ENCODE results near the gene FARP1.
"Not testable (repeated sequence)": the region's sequence is repeated elsewhere in the genome, so short reads cannot be mapped to it uniquely, and the experiment has no call there.

Gene FARP1

DNA sequence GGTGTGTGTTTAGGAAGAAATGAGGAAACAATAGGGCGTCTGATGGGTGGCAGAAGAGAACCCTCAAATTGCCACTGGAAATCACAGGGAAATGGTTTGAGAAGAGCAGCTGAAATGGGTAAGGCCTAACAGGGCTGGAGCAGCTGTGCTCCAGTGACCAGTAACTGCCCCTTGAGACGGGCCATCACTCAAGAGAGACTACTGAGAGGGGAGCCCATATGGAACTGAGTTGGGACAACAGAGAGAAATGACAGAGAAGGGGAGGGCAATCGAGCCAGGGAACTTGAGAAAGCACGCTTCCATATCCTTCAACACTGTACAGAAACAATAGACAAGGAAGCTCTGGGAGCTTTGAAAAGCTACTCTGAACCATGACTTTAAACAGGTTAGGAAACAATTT, 209.3 kb downstream of the FARP1 start:
- no peak for DNase-seq (ENCODE audit: extremely low read depth in 1 of 2, low read depth in 1 of 2)

DNA sequence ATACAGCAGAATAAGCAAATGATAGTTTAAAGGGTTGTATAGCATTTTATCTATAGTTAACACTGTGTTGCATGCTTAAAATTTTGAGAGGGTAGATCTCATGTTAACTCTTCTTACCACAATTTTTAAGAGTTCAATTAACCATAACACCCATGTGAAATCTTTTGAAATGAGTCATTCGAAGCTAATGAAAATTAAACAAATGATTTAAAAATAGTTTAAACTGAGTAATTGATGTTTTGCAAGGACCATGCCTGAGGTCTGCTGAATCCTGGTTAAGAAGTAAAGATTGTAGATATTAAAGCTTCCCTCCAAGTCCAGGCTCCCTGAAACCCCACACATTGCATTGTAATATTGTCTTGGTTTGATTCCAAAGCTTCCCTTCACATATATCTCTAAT, 210.9 kb downstream of the FARP1 start:
- no peak for DNase-seq (ENCODE audit: extremely low read depth in 1 of 2, low read depth in 1 of 2)

DNA sequence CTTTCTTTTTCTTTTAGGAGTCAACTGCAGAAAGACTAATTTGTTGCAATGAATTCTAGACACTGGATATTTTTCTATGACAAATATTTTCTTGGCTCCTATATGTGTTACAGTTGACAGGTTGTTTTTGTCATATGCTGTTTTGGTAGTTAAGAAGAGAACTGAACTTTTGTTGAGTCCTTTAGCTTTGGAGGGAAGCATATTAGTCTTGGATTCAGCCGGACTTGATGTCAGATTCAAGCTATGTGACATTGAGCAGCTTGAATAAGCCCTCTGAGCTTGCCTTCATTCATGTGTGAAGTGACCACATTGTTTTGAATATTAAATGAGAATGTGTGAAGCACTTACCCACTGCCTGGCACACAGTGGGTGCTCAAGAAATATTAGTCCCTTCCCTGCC, 216.0 kb downstream of the FARP1 start:
- no peak for DNase-seq (ENCODE audit: extremely low read depth in 1 of 2, low read depth in 1 of 2)

DNA sequence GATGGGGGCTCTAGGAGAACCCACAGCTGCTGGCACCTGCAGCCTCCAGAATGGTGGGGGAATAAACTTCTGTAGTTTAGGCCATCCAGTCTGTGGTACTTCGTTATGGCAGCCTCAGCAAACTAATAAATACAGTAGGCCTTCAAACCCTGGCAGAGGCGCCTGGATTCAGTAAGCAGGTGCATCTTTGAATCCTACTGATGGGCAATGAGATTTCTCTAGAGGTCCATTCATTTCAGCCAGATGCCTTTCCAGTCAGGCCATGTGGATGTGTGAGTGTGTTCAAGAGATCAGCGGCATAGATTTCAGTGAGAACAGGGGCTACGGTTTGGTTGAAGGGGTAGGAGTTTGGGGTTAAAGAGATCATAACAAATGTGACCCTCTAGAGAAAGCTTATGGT, 217.7 kb downstream of the FARP1 start:
- DNase-seq (ENCODE audit: extremely low read depth in 1 of 2, low read depth in 1 of 2) = no peak

DNA sequence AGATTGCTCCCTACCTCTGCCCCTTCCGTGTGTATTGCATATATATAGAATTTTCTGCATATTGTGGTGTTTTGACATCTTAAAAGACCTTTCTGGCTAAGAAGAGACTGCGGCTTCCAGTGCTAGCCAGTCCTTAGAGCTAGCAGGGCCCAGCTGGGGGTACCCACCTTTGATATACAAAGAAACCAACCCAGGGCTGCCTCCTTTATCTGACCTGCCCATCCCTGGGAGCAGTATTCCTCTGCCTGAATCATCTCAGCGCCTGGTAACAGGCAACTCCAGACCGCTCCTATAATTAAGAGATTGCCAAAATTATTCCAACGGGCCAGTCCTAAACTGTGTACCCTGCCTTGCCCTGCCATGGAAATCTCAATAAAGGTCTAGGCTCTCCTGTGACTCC, 220.4 kb downstream of the FARP1 start:
- DNase-seq (ENCODE audit: extremely low read depth in 1 of 2, low read depth in 1 of 2) = no peak

DNA sequence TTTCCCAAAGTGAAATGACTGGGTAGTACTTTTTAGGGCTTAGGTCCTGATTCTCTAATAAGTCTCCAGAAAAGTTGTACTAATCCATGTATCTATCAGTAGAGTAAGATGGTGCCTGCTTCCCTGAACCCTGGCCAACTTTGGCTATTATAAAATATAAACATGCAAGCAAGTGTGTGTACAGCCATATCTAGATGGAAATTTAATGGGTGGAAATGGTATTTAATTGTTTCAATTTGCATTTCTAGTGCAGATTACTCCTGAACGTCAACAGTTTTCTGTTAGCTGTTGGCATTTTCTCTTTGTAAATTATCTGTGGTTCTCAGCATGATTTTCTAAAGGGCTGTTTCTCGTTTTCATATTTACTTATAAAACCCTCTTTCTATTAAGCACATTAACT, 221.3 kb downstream of the FARP1 start:
- DNase-seq (ENCODE audit: extremely low read depth in 1 of 2, low read depth in 1 of 2) = no peak

DNA sequence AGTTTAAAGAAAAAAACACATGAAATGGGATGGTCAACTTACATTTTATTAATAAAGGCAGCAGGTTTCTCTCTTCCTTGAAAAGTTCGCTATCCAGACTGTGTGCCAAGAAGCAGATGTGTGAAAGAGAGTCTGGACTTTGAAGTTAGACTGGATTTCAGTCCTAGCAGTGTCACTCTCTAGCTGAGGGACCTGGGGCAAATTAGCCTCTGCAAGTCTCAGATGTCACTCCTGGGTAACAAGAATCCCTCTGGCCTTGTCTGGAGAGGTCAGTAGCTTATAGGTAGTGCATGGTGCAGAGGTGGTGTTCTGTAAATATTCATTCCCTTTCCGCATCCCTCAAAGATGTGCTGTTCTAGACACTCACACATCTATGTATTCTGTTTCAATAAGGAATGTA, 221.8 kb downstream of the FARP1 start:
- no peak for DNase-seq (ENCODE audit: extremely low read depth in 1 of 2, low read depth in 1 of 2)

DNA sequence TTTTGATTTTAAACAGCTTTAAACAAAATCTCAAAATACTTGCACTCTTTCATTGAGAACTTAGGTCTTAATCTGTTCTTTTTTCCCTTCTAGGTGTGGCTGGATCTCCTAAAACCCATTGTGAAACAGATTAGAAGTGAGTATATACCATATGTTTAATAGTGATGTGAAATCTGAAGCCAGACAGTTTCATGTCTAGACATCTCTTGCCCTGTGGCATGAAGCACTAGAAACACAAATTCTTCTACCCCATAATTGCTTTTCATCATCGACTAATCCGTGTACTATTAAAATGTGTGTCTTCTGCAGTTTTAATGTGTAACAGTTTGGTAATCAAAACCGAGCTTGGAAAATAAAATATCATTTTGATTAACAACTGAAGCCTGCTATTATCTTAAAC, 222.4 kb downstream of the FARP1 start:
- no peak for DNase-seq (ENCODE audit: extremely low read depth in 1 of 2, low read depth in 1 of 2)

DNA sequence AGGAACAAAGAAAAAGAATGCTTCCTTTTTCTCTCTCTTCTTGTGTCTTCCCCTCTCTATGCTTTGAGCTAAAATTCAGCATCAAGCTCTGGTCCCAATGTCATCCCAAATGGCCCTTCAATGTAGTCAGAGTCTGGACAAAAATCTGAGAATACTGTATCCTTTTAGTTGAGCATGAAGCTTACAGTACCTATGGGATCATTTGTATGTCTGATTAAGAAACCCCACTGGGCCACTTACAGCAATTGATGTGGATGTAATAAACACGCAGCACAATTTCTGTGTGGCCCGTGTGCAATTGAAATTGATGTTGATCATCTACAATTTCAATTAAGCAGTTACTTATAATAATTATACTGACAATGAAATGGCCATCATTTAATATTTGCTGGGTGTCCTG, 223.1 kb downstream of the FARP1 start:
- DNase-seq (ENCODE audit: extremely low read depth in 1 of 2, low read depth in 1 of 2) = no peak

DNA sequence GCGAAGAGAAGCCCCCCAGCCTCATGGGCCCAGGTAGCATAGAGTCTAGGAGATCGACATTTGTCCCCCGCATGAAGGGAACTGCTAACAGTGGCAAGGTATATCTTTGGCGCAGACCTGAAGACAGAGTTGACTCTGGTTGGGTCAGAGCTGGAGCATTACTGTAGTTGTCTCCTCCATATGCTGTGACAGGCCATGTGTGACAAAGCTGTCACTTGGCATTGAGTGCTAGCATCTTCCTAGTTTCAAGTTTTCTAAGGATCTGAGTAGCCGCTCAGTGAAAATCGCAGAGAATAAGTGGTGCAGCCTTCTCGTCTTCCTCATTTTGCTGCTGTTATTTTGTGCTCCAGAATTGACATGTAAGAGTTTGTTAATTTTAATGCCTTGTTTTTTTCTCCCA, 223.5 kb downstream of the FARP1 start:
- DNase-seq (ENCODE audit: extremely low read depth in 1 of 2, low read depth in 1 of 2) = no peak

DNA sequence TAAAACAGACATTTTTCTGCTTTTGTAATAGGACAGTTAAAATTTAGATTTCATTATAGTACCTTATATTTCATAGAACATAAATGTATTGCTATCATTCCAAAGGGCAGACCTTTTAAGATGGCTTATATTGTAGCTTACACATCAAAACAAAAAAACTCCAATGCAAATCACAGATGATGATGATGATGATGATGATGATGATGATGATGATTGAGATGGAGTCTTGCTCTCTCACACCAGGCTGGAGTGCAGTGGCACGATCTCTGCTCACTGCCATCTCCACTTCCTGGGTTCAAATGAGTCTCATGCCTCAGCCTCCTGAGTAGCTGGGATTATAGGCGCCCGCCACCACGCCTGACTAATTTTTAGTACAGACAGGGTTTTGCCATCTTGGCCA, 224.1 kb downstream of the FARP1 start:
- no peak for DNase-seq (ENCODE audit: extremely low read depth in 1 of 2, low read depth in 1 of 2)

DNA sequence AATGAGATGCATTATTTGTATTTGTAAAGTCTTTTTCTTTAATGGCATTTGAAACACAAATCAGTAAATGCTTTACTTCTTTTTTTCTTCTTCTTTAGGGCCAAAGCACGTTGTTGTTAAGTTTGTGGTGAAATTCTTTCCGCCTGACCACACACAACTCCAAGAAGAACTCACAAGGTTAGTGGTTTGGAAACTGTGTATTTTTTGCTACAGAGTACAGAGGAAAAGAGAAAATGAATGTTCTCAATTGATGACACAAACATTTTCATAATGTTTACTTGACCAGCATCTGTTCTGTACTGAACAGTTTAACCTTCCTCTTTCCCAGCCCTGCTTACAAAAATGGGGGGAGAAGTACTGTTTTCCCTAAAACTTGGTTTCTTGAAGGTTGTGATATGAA, 225.1 kb downstream of the FARP1 start:
- no peak for DNase-seq (ENCODE audit: extremely low read depth in 1 of 2, low read depth in 1 of 2)

DNA sequence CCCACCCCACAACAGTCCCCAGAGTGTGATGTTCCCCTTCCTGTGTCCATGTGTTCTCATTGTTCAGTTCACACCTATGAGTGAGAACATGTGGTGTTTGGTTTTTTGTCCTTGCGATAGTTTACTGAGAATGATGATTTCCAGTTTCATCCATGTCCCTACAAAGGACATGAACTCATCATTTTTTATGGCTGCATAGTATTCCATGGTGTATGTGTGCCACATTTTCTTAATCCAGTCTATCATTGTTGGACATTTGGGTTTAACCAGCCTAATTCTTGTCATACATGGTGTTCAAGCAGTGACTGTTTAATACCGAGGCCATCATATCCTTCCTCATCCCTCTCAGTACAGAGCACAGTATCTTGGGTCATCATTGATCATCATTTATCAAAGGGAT, 226.6 kb downstream of the FARP1 start:
- not testable (repeated sequence) for DNase-seq (ENCODE audit: extremely low read depth in 1 of 2, low read depth in 1 of 2)

DNA sequence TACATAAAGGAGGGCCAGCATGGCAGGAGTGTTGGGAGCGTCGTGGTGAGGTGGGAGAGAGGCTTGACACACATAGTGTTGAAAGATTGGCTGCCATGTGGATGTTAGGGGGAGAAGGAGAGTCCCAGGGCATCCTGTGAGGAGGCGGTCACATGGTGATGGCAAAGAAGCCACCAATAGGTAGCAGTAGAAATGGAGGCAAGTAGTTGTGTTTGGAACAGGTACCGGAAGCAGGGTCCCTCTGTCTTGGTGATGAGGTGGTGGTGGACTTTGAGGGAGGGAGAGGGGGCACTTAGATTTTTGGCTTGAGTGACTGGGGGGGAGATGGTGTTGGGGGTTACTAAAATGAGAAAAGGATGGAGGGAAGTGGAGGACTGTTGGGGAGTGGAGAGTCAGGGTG, 227.4 kb downstream of the FARP1 start:
- DNase-seq (ENCODE audit: extremely low read depth in 1 of 2, low read depth in 1 of 2) = no peak

DNA sequence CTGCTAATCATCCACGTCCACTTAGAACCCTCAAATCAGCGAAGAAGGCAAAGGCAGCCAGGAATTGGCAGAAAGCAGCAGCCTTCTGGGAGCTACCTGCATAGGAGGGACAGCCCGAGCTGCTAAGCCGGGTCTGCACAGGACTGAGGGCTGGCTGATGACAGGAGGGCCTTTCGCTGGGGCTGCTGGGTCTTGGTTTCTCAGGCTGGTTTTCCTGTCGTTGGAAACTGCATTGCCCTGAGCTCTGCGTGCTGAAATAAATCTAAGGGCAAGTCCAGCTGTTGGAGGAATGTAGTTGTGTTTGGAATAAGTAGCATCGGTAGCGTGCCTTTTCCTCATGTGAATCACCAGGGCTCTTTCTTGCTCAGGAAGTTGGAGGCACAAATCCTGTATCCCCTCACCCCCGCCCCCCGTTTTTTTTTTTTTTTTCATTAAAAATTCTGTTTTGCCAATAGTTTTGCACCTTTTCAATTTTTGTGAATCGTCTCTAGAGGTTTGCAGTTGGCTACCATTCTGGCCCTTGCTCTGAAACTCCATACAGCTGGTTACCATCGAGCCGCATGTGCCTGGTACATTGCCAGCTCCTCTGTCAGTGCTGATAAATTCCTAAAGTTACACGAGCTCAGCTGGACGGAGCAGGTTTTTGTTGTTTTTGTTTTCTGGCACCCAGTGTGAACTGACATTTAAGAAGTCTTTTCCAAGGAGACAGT, 228.1 kb downstream of the FARP1 start:
- no peak for DNase-seq (ENCODE audit: extremely low read depth in 1 of 2, low read depth in 1 of 2)

DNA sequence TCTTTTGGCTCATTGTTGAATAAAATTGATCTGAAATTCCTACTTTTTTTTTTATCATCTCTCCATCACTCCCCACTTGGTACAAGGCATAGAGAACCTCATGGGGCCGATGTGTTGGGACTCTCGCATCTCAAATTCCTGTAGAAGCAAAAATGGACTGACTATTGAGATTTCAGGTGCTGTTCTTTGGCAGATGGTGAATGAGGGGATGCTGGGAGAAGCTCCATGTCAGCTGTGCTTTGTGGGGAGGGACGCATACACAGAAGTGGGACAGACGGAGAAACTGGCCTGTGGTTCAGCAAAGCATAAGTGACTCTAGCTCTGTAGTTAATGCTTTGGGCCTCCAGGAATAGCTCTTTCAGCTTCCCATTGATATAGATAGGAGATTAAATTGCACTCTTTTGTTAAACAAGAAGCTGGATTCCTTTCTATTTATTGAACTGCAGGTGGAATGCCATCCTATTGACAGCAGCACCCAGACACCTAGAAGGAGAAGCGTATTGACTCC, 228.7 kb downstream of the FARP1 start:
- no peak for DNase-seq (ENCODE audit: extremely low read depth in 1 of 2, low read depth in 1 of 2)

DNA sequence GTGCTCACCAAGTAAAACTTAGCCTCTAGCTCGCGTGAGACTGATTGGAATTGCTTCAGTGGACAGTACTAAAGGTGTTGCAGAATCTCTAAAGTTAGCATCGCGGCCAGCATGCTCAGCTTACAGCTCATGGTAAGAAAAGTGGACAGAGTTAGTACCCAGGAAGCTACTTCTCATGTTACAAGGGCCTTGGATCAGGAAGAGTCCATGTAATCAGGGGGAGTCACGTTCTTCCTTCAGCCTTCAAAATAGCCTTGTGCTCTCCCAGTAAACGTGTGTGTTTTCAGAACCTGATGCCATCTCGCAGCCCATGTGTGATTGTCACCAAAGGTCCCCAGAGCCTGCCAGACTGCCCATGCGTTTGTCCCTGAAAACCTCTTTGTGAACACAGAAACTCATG, 230.0 kb downstream of the FARP1 start:
- no peak for DNase-seq (ENCODE audit: extremely low read depth in 1 of 2, low read depth in 1 of 2)

DNA sequence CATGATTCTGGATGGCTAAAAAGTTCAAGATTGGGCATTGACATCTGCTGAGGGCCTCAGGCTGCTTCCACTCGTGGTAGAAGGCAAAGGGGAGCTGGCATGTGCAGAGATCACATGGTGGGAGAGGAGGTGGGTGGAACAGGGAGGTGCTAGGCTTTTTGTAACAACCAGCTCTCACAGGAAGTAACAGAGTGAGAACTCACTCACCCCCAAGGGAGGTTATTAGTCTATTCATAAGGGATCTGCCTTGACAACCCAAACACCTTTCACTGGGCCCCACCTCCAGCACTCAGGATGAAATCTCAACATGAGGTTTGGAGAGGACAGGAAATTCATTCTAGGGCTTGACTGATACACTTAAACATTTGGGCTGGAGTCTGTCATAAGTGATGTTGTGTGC, 231.9 kb downstream of the FARP1 start:
- DNase-seq (ENCODE audit: extremely low read depth in 1 of 2, low read depth in 1 of 2) = no peak

DNA sequence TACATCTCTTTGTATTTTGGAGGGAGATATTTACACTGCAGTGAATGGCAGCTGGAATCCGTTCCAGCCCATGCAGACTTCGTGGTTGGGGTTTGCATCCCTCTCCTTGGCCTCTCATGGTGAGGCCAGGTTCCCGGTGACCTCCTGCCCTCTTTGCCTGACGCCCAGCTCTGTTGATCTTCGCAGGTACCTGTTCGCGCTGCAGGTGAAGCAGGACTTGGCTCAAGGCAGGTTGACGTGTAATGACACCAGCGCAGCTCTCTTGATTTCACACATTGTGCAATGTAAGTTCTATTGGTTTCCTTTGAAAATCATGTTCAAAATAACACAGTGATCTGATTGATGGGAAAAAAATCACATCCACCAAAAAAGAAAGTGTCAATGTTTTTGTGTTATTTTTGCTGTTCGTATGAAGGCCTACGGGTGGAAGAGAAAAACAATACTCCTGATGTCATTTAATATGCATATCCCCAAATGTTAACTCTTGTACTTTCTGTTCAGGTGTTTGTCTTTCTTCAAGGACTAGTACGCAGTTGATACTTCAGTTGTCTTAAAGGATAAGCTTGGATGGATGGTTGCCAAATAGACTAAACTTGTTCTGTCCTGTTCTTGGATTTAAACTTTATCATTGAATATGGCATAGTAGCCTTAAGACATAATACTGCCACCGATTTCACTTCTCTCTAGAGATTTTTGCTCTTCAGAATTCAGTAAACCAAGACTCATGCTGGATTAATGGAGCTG, 234.9 kb downstream of the FARP1 start:
- DNase-seq (ENCODE audit: extremely low read depth in 1 of 2, low read depth in 1 of 2) = no peak

DNA sequence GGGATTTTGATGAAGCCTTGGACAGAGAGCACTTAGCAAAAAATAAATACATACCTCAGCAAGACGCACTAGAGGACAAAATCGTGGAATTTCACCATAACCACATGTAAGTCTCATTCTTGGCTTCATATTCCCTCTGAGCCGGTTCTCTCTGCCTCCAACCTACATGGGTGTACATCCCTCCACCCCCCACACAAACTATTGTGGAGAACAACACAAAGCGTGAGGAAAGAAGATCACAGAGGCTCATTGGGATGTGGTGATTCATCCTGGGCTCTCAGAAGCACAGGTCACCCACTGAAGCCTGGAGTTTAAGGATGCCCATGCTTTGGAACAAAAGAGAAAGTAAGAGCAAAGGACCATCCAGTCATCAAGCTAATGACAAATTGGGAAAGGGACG, 241.8 kb downstream of the FARP1 start:
- DNase-seq (ENCODE audit: extremely low read depth in 1 of 2, low read depth in 1 of 2) = no peak

DNA sequence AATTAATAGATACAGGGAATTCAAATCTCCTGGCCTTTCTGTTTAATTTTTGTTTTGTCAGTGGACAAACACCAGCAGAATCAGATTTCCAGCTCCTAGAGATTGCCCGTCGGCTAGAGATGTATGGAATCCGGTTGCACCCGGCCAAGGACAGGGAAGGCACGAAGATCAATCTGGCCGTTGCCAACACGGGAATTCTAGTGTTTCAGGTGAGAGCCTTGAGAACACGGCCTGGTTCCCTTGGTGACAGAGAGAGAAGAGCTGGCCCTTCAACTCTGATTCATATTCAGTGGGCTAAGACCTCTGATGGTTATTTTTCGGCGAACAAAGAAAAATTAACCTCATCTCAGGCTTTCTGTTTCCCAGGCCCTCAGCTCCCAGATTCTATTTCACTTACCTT, 242.7 kb downstream of the FARP1 start:
- no peak for DNase-seq (ENCODE audit: extremely low read depth in 1 of 2, low read depth in 1 of 2)

DNA sequence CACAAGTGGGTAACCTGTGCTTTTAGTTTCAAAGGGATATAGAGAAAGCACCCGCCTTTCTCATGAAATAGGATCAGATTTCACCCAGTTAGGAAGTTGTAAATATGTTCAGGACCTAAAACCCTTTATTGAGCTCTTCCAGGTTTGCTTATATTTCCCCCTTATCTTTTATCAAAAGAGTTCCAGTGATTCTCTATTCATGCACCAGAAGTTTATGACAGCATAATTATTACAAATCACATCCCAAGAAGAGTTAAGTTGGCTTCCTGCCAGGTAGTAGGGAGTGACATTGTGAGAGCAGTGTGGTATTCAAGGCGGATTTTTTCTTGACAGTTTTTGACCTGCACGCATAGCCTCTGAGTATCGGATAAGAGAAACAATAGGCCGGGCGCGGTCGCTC, 243.7 kb downstream of the FARP1 start:
- DNase-seq (ENCODE audit: extremely low read depth in 1 of 2, low read depth in 1 of 2) = no peak

DNA sequence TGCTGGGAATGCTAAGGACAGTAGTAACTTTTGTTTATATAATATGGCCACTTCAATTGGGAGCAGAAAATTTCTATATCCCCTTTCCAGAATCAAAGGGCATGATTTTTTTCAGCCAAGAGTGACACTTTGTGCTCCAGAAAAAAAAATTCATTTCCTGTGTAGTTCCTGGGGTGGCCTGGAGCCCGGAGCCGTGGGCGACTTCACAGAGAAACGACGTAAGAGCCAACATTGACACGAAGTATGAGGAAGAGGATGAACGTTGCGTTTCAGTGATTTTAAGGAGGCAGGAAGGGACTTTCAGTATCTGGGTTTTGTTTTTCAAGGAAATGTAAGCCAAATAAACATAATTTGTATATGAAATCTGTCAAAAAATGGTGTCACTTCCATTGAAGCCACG, 246.4 kb downstream of the FARP1 start:
- DNase-seq (ENCODE audit: extremely low read depth in 1 of 2, low read depth in 1 of 2) = no peak

All from activated CD8-positive, alpha-beta memory T cell treated with anti-CD3 and anti-CD28 coated beads for 1 hour (primary cell).